MM.1S (cell line): Measurements from ENCODE around the gene CSNK1D.

ENCODE experiments used
- EZH2 ChIP-seq: fragments of 300-600 bp; sonication (generic); optimal IDR thresholded peaks from 2 replicates; pipeline ENCODE3; 2017; ENCODE audit warnings: low read depth, mild to moderate bottlenecking, antibody characterized with exemption, low read length, mixed read lengths
- EZH2phosphoT487 ChIP-seq: fragments of 300-600 bp; sonication (generic); IDR thresholded peaks from 2 replicates; pipeline ENCODE4 v1.6.1; 2018; ENCODE audit warnings: antibody characterized with exemption, low read length
- TF ChIP-seq, protein P1 (sequence below): fragments of 300-600 bp; sonication (generic); IDR thresholded peaks from 2 replicates; pipeline ENCODE4 v1.5.1; 2016; ENCODE audit warnings: antibody characterized with exemption, low read length, mixed read lengths

DNA sequence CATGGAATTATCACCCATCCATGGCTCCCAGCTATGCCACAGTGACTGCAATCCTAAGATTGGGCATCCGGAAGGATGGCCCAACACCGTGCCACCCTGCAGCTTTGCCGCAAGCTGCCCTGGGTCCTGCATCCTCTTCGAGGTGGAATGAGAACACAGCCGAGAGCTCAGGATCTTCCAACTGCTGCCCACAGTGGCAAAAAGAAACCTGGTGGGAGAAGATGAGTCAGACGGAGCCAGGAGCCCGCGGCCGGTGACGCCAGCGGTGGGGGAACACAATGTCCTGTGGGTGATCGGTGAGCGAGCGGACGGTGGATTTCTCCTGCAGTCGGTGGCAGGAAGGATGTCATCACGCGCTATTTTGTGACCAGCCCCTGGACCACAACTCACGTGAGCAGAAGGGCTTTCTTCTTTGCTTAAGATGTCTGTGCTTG lies 23.8 kb upstream of the CSNK1D start:
- TF ChIP-seq, protein P1, sequence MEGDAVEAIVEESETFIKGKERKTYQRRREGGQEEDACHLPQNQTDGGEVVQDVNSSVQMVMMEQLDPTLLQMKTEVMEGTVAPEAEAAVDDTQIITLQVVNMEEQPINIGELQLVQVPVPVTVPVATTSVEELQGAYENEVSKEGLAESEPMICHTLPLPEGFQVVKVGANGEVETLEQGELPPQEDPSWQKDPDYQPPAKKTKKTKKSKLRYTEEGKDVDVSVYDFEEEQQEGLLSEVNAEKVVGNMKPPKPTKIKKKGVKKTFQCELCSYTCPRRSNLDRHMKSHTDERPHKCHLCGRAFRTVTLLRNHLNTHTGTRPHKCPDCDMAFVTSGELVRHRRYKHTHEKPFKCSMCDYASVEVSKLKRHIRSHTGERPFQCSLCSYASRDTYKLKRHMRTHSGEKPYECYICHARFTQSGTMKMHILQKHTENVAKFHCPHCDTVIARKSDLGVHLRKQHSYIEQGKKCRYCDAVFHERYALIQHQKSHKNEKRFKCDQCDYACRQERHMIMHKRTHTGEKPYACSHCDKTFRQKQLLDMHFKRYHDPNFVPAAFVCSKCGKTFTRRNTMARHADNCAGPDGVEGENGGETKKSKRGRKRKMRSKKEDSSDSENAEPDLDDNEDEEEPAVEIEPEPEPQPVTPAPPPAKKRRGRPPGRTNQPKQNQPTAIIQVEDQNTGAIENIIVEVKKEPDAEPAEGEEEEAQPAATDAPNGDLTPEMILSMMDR = no peak
- TF ChIP-seq EZH2phosphoT487 (no peak), EZH2 (no peak)
